LNCaP clone FGC (cell line): ENCODE results near the gene MDM4.
"Not testable (repeated sequence)": the region's sequence is repeated elsewhere in the genome, so short reads cannot be mapped to it uniquely, and the experiment has no call there.

Source experiments
- DNase-seq: peaks from one replicate; pipeline ENCODE4 v3.0.0-alpha.2; 2011; ENCODE audit warnings: low read depth
- H3K4me3 ChIP-seq: 2 replicates; pipeline ENCODE4 v1.5.1; 2011; ENCODE audit warnings: mild to moderate bottlenecking, low read depth, low read length, control low read depth
- TF ChIP-seq, protein P1 (sequence below): IDR thresholded peaks from 2 replicates; pipeline ENCODE4 v1.5.1; 2012; ENCODE audit warnings: mild to moderate bottlenecking; ENCODE audit not compliant: control insufficient read depth, insufficient read depth; ENCODE audit errors: extremely low read depth

The MDM4 gene

GRCh38 chr1:204520834-204521709 is 4.9 kb downstream of the MDM4 start:
- DNase-seq, result no peak
- no peak overlapping the region for H3K4me3 ChIP-seq

GRCh38 chr1:204521941-204522521 is 5.8 kb downstream of the MDM4 start:
- not testable (repeated sequence) for H3K4me3 ChIP-seq, DNase-seq

More at GRCh38 chr1:204520834-204521709, 4.9 kb downstream of the MDM4 start:
- TF ChIP-seq, protein P1, sequence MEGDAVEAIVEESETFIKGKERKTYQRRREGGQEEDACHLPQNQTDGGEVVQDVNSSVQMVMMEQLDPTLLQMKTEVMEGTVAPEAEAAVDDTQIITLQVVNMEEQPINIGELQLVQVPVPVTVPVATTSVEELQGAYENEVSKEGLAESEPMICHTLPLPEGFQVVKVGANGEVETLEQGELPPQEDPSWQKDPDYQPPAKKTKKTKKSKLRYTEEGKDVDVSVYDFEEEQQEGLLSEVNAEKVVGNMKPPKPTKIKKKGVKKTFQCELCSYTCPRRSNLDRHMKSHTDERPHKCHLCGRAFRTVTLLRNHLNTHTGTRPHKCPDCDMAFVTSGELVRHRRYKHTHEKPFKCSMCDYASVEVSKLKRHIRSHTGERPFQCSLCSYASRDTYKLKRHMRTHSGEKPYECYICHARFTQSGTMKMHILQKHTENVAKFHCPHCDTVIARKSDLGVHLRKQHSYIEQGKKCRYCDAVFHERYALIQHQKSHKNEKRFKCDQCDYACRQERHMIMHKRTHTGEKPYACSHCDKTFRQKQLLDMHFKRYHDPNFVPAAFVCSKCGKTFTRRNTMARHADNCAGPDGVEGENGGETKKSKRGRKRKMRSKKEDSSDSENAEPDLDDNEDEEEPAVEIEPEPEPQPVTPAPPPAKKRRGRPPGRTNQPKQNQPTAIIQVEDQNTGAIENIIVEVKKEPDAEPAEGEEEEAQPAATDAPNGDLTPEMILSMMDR, result no peak

DNA sequence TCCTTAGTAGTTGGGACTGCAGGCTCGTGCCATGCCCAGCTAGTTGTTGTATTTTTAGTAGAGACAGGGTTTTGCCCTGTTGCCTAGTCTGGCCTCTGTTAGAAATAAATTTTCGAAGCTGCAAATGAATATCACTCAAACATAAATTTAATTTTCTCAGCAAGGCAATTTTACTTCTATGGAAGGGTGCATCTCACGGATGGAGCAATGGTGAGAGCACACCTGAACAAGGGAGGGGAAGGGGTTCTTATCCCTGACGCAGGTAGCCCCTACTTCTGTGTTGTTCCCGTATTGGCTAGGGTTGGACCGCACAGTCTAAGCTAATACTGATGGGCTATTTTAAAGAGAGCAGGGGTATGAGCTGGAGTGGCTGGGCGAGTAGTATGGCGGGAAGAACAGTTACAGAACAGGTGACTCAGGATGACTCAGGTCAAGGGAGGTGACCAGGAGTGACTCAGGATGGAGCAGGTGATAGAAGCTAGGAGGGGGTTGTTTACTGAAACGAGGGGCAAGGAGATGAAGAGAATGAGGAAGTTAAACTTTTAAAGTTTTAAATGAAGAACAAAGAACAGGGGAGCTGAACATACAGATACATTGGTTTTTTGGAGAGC is 7.5 kb downstream of the MDM4 start:
- no peak overlapping the region for H3K4me3 ChIP-seq
- no peak for DNase-seq
- TF ChIP-seq, protein P1, result no peak

- TF ChIP-seq, protein P1, result no peak
- peak; percentile 33 for DNase-seq
- H3K4me3 ChIP-seq, result no peak overlapping the region
Measured at GRCh38 chr1:204524986-204525385, 8.8 kb downstream of the MDM4 start.

DNA sequence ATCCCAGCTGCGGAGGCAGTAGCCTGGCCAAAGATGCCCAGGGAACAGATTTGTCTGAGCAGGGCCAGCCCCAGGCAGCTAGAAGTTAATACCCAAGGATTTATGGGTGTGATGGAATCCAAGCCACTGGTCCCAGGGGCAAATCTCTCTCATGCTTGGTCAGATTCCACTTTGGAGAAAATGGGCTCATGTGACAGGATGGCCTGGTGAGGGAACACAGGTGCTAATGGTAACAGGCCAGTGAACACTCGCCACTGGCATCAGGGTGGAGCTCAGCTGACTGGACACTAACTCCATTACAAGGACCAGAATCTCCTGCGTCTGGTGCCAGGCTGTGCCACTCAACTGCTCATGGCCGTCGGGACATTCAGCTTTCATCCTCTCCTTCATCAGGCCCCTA is 12.0 kb downstream of the MDM4 start:
- H3K4me3 ChIP-seq, result no peak overlapping the region
- DNase-seq, result no peak
- TF ChIP-seq, protein P1, result no peak

DNA sequence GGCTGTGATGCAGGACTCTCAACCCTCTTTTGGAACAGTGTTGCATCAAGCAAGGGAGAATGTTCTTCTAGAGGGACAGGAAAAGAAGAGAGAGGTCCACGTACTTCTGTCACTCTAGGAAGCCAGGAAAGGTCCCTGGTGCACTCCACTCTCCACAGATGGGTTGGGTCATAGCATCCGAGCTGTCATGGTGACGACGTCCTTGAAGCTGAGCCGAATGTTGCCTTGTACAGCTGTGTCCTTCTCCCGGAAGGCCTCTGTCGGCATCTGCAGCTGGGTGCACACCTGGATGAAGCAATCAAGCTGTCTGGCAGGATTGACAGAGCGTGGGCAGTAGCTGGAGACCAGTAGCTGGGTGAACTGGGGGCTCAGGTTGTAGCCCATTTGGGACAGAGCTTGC is 12.5 kb downstream of the MDM4 start:
- H3K4me3 ChIP-seq, result no peak overlapping the region
- TF ChIP-seq, protein P1, result no peak
- DNase-seq, result no peak

DNA sequence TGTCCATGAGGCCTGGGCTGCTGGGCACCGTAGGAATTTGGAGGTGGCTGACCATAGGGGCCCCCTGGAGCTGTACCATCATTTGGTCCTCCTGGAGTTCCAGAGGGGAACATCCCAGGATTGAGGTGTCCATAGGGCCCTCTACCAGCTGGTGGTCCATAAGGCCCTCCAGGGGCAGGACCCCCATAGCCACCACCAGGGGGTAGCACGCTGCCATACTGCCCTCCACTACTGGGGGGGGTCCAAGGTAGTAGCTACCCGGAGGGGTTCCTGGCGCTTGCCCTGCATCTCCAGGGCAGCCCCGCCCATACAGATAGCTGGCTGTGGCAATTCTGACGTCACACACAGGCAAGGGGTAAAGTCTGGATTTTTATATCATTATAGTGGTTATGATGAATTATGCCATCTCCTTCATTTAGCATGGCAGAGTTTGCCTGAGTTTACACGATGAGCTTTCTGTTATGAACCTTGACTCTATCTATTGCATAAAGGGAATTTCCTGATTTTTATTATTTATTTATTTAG is 13.2 kb downstream of the MDM4 start:
- DNase-seq, result no peak
- TF ChIP-seq, protein P1, result no peak
- H3K4me3 ChIP-seq, result no peak overlapping the region
